Upper lobe of right lung (tissue), 1 donor: ENCODE measurements around the gene BACE1-AS. TPM values are rescaled to one million over a fixed set of nuclear protein-coding genes. Genes with fewer than 3 reads are reported as not detected.
"Not testable (repeated sequence)": the region's sequence is repeated elsewhere in the genome, so short reads cannot be mapped to it uniquely, and the experiment has no call there.

ENCODE experiments used
- ATAC-seq: fragments of 200-7000 bp; cut with Tn5 transposase; one replicate; pipeline ENCODE4 v1.9.1; 2020; ENCODE audit warnings: mild to moderate bottlenecking, moderate library complexity
- DNase-seq: peaks from one replicate; pipeline ENCODE4 v3.0.0-alpha.2; 2020
- H3K27ac ChIP-seq: fragments of 200-600 bp; one replicate; pipeline ENCODE4 v1.8.0; 2022
- H3K27me3 ChIP-seq: fragments of 200-600 bp; one replicate; pipeline ENCODE4 v1.8.0; 2022; ENCODE audit warnings: mild to moderate bottlenecking
- H3K36me3 ChIP-seq: fragments of 200-600 bp; one replicate; pipeline ENCODE4 v1.8.0; 2022
- H3K4me1 ChIP-seq: fragments of 200-600 bp; one replicate; pipeline ENCODE4 v1.8.0; 2022
- H3K4me3 ChIP-seq: fragments of 200-600 bp; one replicate; pipeline ENCODE4 v1.8.0; 2022; ENCODE audit warnings: mild to moderate bottlenecking
- H3K9me3 ChIP-seq: fragments of 200-600 bp; one replicate; pipeline ENCODE4 v1.8.0; 2022
- CTCF ChIP-seq: fragments of 200-600 bp; IDR thresholded peaks from one replicate; pipeline ENCODE4 v1.8.0; 2022; ENCODE audit warnings: antibody characterized with exemption
- intact Hi-C: fragments of 100-400 bp; cut with DNase I; formaldehyde crosslinking; loops from one replicate; pipeline ENCODE4 v1.11.0; 2022
- total RNA-seq: library from RNA; stranded (reverse); fragmentation: NEBNext Ultra II Directional; extraction: Animal tissue kit (Norgen Biotek cat#: 25700); gene quantifications from one replicate; pipeline ENCODE4 v1.2.1, GENCODE V29; 2021
- donor health status: DM: no; HTN: yes; CAD: no; lungs with severe emphysema.

BACE1-AS gene
- total RNA-seq, 1 donor from 2014 or later: 8.2 TPM

GRCh38 chr11:117258576-117258975, 32.6 kb upstream of the BACE1-AS start:
- Histone ChIP-seq H3K4me1 (no peaks in the 10 kb centered on the region), H3K27ac (no peak overlapping the region), H3K9me3 (no peaks in the 10 kb centered on the region), H3K4me3 (no peak overlapping the region), H3K36me3 (peaks cover 43% of the 10 kb centered on the region), H3K27me3 (no peaks in the 10 kb centered on the region)
- ATAC-seq (no peak), DNase-seq (no peak)
- no peak for TF ChIP-seq CTCF
- intact Hi-C loops: no loop called here

DNA sequence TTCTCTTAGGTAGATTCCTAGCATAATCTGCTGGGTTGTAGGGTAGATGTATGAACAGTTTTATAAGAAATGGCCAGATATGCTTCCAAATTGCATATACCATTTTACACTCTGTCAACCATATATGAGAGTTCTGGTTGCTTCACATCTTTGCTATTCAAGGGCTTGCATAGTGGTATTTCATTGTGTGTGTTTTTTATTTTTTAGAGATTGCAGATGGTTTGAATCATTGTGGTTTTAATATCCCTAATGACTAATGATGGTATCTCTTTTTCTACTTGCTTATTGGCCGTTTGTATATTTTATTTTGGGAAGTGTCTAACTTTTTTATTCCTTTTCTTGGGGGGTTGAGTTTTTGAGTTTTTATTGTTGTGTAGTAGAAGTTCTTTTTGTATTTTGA, 31.7 kb upstream of the BACE1-AS start:
- Histone ChIP-seq H3K9me3 (no peaks in the 10 kb centered on the region), H3K36me3 (peaks cover 35% of the 10 kb centered on the region), H3K27me3 (no peaks in the 10 kb centered on the region), H3K27ac (no peak overlapping the region), H3K4me1 (no peaks in the 10 kb centered on the region), H3K4me3 (no peak overlapping the region)
- intact Hi-C loops: no loop called here
- ATAC-seq (no peak), DNase-seq (no peak)
- TF ChIP-seq CTCF: no peak

- ATAC-seq, intact Hi-C loops, DNase-seq, H3K4me1 ChIP-seq, H3K4me3 ChIP-seq, H3K27me3 ChIP-seq, H3K9me3 ChIP-seq, H3K27ac ChIP-seq: not testable (repeated sequence)
- peaks cover 20% of the 10 kb centered on the region for H3K36me3 ChIP-seq
These were observed 26.4 kb upstream of the BACE1-AS start for GRCh38 chr11:117264624-117265323.

- Histone ChIP-seq H3K4me3 (no peak overlapping the region), H3K36me3 (peaks cover 19% of the 10 kb centered on the region), H3K9me3 (no peaks in the 10 kb centered on the region), H3K4me1 (no peaks in the 10 kb centered on the region), H3K27me3 (no peaks in the 10 kb centered on the region), H3K27ac (no peak overlapping the region)
- ATAC-seq (no peak), DNase-seq (no peak)
- intact Hi-C loops: no loop called here
- TF ChIP-seq CTCF: no peak
These were observed 25.4 kb upstream of the BACE1-AS start for GRCh38 chr11:117265745-117266144.

DNA sequence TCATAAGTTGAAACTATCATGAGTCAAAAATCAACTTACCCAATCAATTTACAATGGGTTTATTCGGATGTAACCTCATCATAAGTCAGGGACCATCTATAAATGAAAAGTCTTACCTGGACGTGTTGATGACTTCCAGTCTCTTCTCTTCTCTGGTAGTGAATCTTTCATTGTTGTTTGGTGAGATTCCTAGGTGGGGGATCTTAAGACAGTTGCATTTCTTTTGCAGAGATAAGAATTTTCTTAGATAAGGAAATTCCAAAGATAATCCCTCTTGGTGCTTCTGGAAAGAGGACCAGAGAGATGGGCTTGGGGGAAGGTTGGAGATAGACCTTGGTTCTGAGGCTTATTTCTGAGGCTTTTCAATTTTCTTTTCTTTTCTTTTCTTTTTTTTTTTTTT, 21.3 kb upstream of the BACE1-AS start:
- DNase-seq (no peak), ATAC-seq (no peak)
- TF ChIP-seq CTCF: no peak
- Histone ChIP-seq H3K4me3 (no peak overlapping the region), H3K4me1 (no peaks in the 10 kb centered on the region), H3K27ac (no peak overlapping the region), H3K27me3 (no peaks in the 10 kb centered on the region), H3K36me3 (peaks cover 9% of the 10 kb centered on the region), H3K9me3 (no peaks in the 10 kb centered on the region)
- intact Hi-C loops: no loop called here

DNA sequence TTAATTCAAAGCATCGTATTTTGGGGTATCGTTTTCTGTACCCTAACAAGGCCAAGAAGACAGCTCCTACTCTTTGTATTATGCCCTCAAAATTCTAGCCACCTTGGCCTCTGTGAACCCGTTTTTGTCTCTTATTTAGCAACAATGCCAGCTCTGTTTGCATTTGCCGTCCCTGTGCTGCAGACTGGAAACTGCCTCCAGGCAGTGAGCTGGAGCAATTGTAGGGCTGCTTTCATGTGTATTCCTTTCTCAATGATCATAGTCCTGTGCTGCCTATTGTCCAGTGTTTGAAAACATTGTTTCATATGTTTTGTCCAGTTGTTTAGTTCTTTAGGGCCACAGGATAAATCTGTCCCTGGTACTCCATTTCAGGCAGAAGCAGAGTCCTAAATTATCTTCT, 19.9 kb upstream of the BACE1-AS start:
- Histone ChIP-seq H3K36me3 (peaks cover 10% of the 10 kb centered on the region), H3K4me3 (no peak overlapping the region), H3K27ac (no peak overlapping the region), H3K4me1 (no peaks in the 10 kb centered on the region), H3K27me3 (no peaks in the 10 kb centered on the region), H3K9me3 (no peaks in the 10 kb centered on the region)
- TF ChIP-seq CTCF: no peak
- DNase-seq (no peak), ATAC-seq (no peak)
- intact Hi-C loops: no loop called here

DNA sequence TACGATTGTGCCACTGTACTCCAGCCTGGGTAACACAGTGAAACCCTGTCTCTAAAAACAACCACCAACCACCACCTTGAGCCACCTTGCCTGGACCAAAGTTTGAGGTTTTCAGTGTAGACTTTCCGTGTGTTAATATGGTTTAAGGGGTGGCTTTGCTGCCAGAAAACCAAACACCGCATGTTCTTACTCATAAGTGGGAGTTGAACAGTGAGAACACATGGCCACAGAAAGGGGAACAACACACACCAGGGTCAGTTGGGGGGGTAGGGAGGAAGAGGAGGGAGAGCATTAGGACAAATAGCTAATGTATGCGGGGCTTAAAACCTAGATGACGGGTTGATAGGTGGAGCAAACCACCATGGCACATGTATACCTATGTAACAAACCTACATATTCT, 19.0 kb upstream of the BACE1-AS start:
- H3K4me3 ChIP-seq, intact Hi-C loops, ATAC-seq, H3K27ac ChIP-seq, H3K27me3 ChIP-seq, H3K9me3 ChIP-seq, DNase-seq, H3K4me1 ChIP-seq: not testable (repeated sequence)
- H3K36me3 ChIP-seq: peaks cover 10% of the 10 kb centered on the region
